ENCODE data around the gene MTHFSD. TPM values are rescaled to one million over a fixed set of nuclear protein-coding genes. Genes with fewer than 3 reads are reported as not detected.

The MTHFSD gene
- total and polyA plus RNA-seq, 7 donors: 5.5 to 18.8 (median 10.9) TPM

DNA sequence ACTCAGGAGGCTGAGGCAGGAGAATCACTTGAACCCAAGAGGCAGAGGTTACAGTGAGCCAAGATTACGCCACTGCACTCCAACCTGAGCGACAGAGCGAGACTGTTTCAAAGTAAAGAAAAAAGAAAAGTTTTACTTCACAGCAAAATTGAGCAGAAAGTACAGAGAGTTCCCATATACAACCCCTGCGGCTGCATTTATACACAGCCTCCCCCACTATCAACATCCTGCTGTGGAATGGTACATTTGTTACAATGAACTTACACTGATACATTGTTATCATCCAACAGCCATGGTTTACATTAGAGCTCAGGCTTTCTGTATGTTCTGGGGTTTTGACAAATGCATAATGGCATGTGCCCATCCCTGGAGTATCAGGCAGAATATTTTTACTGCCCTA is 2.6 kb upstream of the MTHFSD start:
- intact Hi-C loops (cut with DNase I): loop anchor here (10.0 kb wide), 1 partner anchor 827 kb away; the partner anchor contains the start of gene FBXO31
- Histone ChIP-seq H3K4me3 (no peak overlapping the region), H3K9me3 (no peaks in the 10 kb centered on the region), H3K36me3 (no peaks in the 10 kb centered on the region), H3K4me1 (peaks cover 2 to 22% (median 13%) of the 10 kb centered on the region in 4 donors), H3K27ac (no peak overlapping the region), H3K27me3 (peaks cover 0 to 39% (median 15%) of the 10 kb centered on the region in 3 donors)
- WGBS, 2 donors: 81 to 84% methylated on average over 4 of the region's 4 CpGs
- TF ChIP-seq POLR2A (IDR thresholded peaks at IDR 0.05) (no peak), EP300 (IDR thresholded peaks at IDR 0.05) (no peak), POLR2AphosphoS5 (IDR thresholded peaks at IDR 0.05) (no peak), CTCF (IDR thresholded peaks at IDR 0.05) (no peak)
- peak; percentile 15 for DNase-seq

GRCh38 chr16:86556576-86556975 is 1.5 kb upstream of the MTHFSD start:
- Histone ChIP-seq H3K36me3 (peaks cover 0 to 6% (median 0%) of the 10 kb centered on the region in 4 donors), H3K4me1 (peaks cover 2 to 22% (median 13%) of the 10 kb centered on the region in 4 donors), H3K4me3 (no peak overlapping the region), H3K27me3 (peaks cover 0 to 31% (median 15%) of the 10 kb centered on the region in 3 donors), H3K27ac (no peak overlapping the region), H3K9me3 (no peaks in the 10 kb centered on the region)
- intact Hi-C loops (cut with DNase I): loop anchor here (10.0 kb wide), 1 partner anchor 828 kb away; the partner anchor contains the start of gene FBXO31
- 66 to 67% methylated on average over 5 of the region's 5 CpGs for WGBS, 2 donors
- TF ChIP-seq CTCF (IDR thresholded peaks at IDR 0.05): no peak
- TF ChIP-seq POLR2A (IDR thresholded peaks at IDR 0.05): no peak
- no peak for TF ChIP-seq EP300 (IDR thresholded peaks at IDR 0.05)
- no peak for TF ChIP-seq POLR2AphosphoS5 (IDR thresholded peaks at IDR 0.05)
- DNase-seq: peak; percentile 51

GRCh38 chr16:86555704-86556075 is 655 bp upstream of the MTHFSD start:
- 27 to 39% methylated on average over 17 of the region's 17 CpGs for whole genome bisulfite sequencing, 2 donors
- H3K4me3 ChIP-seq: peak overlapping the region; percentile 69 to 85 (median 70)
- intact Hi-C loops (cut with DNase I): loop anchor here (10.0 kb wide), 1 partner anchor 829 kb away; the partner anchor contains the start of gene FBXO31
- TF ChIP-seq POLR2AphosphoS5 (IDR thresholded peaks at IDR 0.05) (no peak), POLR2A (IDR thresholded peaks at IDR 0.05) (no peak), CTCF (IDR thresholded peaks at IDR 0.05) (no peak), EP300 (IDR thresholded peaks at IDR 0.05) (no peak)
- H3K4me1 ChIP-seq: peaks cover 2 to 22% (median 13%) of the 10 kb centered on the region in 4 donors
- H3K27me3 ChIP-seq: peaks cover 0 to 23% (median 8%) of the 10 kb centered on the region in 3 donors
- H3K9me3 ChIP-seq: no peaks in the 10 kb centered on the region
- H3K36me3 ChIP-seq: peaks cover 0 to 15% (median 0%) of the 10 kb centered on the region in 4 donors
- peak overlapping the region; percentile 84 to 86 (median 84) for H3K27ac ChIP-seq
- DNase-seq: no peak

DNA sequence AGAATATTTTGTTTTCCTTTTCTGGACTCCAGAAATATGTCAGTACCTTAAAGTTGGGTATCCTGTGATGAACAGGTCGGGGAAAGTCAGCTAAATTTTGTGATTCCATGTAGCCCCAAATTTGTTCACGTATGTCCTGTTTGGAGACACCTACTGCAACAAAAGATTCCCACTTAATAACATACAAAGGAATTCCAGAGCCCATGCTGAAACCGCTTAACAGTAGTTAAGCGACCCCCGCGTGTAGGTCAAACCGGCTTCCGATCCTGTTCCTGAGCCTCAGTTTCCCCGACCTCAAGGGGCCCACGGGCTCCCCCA is 477 bp downstream of the MTHFSD start:
- WGBS, 2 donors: 3 to 6% methylated on average over 10 of the region's 10 CpGs
- DNase-seq: no peak

More for the DNA sequence above, 477 bp downstream of the MTHFSD start:
- intact Hi-C loops (cut with DNase I): loop anchor here (10.0 kb wide), 1 partner anchor 830 kb away; the partner anchor contains the start of gene FBXO31
- Histone ChIP-seq H3K4me1 (peaks cover 2 to 22% (median 13%) of the 10 kb centered on the region in 4 donors), H3K27me3 (peaks cover 0 to 11% (median 8%) of the 10 kb centered on the region in 3 donors), H3K36me3 (peaks cover 0 to 25% (median 4%) of the 10 kb centered on the region in 4 donors), H3K9me3 (no peaks in the 10 kb centered on the region), H3K4me3 (peak overlapping the region; percentile 69 to 85 (median 70)), H3K27ac (peak overlapping the region; percentile 84 to 86 (median 84))
- no peak for TF ChIP-seq CTCF (IDR thresholded peaks at IDR 0.05)
- no peak for TF ChIP-seq EP300 (IDR thresholded peaks at IDR 0.05)
